ENCODE data around the gene PCBP3.

Gene PCBP3

GRCh38 chr21:45800339-45801080 is 157.0 kb downstream of the PCBP3 start:
- H3K9ac ChIP-seq (ENCODE audit: low read depth, low read length): no peak overlapping the region
- no peaks in the 10 kb centered on the region for H3K4me1 ChIP-seq (ENCODE audit: insufficient read depth, low read length)
- peaks cover 23% of the 10 kb centered on the region for H4K20me1 ChIP-seq (ENCODE audit: insufficient read depth, low read length)
- H3K36me3 ChIP-seq (ENCODE audit: insufficient read depth, low read length): no peaks in the 10 kb centered on the region
- H3K9me3 ChIP-seq (ENCODE audit: insufficient read depth, low read length, severe bottlenecking): no peaks in the 10 kb centered on the region
- no peak overlapping the region for H3K4me2 ChIP-seq (ENCODE audit: insufficient read depth, low read length)
- H3K27ac ChIP-seq (ENCODE audit: low read length): no peak overlapping the region
- no peak overlapping the region for H2AFZ ChIP-seq (ENCODE audit: low read depth, low read length)
- no peak for TF ChIP-seq CTCF (IDR thresholded peaks at IDR 0.05; ENCODE audit: borderline replicate concordance, extremely low read depth, low read length, poor library complexity, severe bottlenecking)
- no peak for TF ChIP-seq EZH2 (IDR thresholded peaks at IDR 0.05; ENCODE audit: borderline replicate concordance, low read depth, low read length, severe bottlenecking)
- ATAC-seq (ENCODE audit: insufficient read depth, low read depth) (no peak), DNase-seq (no peak)
- no peaks in the 10 kb centered on the region for H3K27me3 ChIP-seq (ENCODE audit: insufficient read depth, low read length, poor library complexity)
- H3K79me2 ChIP-seq (ENCODE audit: insufficient read depth, low read length): no peaks in the 10 kb centered on the region
- no peak overlapping the region for H3K4me3 ChIP-seq (ENCODE audit: low read depth in 1 of 2, low read length in 2 of 2)

DNA sequence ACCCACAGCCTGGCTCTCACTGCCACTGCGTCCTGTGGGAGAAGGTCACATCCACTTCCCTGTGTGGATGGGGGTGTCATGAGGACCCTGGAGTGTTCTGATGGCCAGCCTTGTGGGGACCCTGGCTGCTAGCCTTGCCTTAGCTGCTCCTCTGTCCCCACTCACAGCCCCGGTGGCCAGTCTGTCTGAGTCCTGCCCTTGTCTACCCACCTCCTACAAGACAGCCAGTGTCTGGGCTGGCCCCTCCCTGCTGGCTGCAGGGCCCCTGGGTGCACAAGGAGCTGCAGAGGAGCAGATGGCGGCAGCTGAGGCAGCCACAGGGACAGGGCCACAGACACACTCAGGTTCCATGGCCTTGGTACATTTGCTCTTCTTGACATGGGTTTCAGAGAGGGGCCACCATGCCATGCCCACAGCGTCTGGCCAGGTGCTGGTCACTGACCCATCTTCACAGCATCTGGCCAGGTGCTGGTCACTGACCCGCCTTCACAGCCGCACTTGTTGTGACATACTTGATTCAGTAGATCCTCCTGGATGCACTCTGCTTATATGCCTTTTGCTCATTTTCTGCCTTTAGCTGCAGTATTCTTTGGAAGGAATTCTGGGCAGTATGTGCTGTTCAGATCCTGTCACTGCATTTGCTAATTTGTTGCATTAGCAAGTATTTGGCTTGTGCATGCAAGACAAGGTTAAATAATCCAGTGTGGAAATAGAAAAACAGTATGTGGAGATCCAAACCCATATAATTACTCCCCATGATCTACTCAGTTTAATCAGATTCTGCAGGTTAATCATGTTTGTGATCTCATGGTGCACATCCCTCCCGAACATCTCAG is 157.8 kb downstream of the PCBP3 start:
- H3K27ac ChIP-seq (ENCODE audit: low read length): no peak overlapping the region
- H3K9ac ChIP-seq (ENCODE audit: low read depth, low read length): no peak overlapping the region
- H3K4me2 ChIP-seq (ENCODE audit: insufficient read depth, low read length): no peak overlapping the region
- peaks cover 23% of the 10 kb centered on the region for H4K20me1 ChIP-seq (ENCODE audit: insufficient read depth, low read length)
- DNase-seq: no peak
- no peaks in the 10 kb centered on the region for H3K9me3 ChIP-seq (ENCODE audit: insufficient read depth, low read length, severe bottlenecking)
- TF ChIP-seq EZH2 (IDR thresholded peaks at IDR 0.05; ENCODE audit: borderline replicate concordance, low read depth, low read length, severe bottlenecking): no peak
- TF ChIP-seq CTCF (IDR thresholded peaks at IDR 0.05; ENCODE audit: borderline replicate concordance, extremely low read depth, low read length, poor library complexity, severe bottlenecking): no peak
- H3K27me3 ChIP-seq (ENCODE audit: insufficient read depth, low read length, poor library complexity): no peaks in the 10 kb centered on the region
- H3K4me3 ChIP-seq (ENCODE audit: low read depth in 1 of 2, low read length in 2 of 2): no peak overlapping the region
- no peak overlapping the region for H2AFZ ChIP-seq (ENCODE audit: low read depth, low read length)
- no peaks in the 10 kb centered on the region for H3K4me1 ChIP-seq (ENCODE audit: insufficient read depth, low read length)
- no peaks in the 10 kb centered on the region for H3K79me2 ChIP-seq (ENCODE audit: insufficient read depth, low read length)
- ATAC-seq (ENCODE audit: insufficient read depth, low read depth): no peak
- H3K36me3 ChIP-seq (ENCODE audit: insufficient read depth, low read length): no peaks in the 10 kb centered on the region

DNA sequence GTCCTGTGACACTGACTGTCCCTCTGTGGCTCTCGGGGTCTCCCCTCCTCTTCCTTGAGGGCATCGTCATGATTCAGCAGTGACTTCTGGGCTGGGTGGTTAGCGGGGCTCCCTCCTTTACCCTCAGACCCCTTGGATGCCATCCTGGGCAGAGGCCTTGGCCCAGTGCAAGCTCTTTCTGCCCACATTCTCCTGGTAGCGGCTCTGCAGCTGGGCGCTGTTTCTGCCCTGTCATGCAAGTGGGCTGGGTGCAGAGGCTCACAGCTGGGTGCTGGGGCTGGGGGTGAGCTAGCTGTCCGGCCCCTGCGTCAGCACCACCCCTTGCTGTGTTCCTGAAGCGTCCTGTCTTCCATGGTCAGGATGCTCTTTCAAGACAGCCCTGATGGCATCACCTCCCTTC is 158.5 kb downstream of the PCBP3 start:
- no peak overlapping the region for H3K4me2 ChIP-seq (ENCODE audit: insufficient read depth, low read length)
- H2AFZ ChIP-seq (ENCODE audit: low read depth, low read length): no peak overlapping the region
- H3K4me3 ChIP-seq (ENCODE audit: low read depth in 1 of 2, low read length in 2 of 2): no peak overlapping the region
- no peaks in the 10 kb centered on the region for H3K4me1 ChIP-seq (ENCODE audit: insufficient read depth, low read length)
- no peak for DNase-seq
- peaks cover 23% of the 10 kb centered on the region for H4K20me1 ChIP-seq (ENCODE audit: insufficient read depth, low read length)
- no peak overlapping the region for H3K27ac ChIP-seq (ENCODE audit: low read length)
- H3K9ac ChIP-seq (ENCODE audit: low read depth, low read length): no peak overlapping the region
- no peak for TF ChIP-seq CTCF (IDR thresholded peaks at IDR 0.05; ENCODE audit: borderline replicate concordance, extremely low read depth, low read length, poor library complexity, severe bottlenecking)
- TF ChIP-seq EZH2 (IDR thresholded peaks at IDR 0.05; ENCODE audit: borderline replicate concordance, low read depth, low read length, severe bottlenecking): no peak
- H3K27me3 ChIP-seq (ENCODE audit: insufficient read depth, low read length, poor library complexity): no peaks in the 10 kb centered on the region
- no peak for ATAC-seq (ENCODE audit: insufficient read depth, low read depth)
- H3K9me3 ChIP-seq (ENCODE audit: insufficient read depth, low read length, severe bottlenecking): no peaks in the 10 kb centered on the region
- no peaks in the 10 kb centered on the region for H3K36me3 ChIP-seq (ENCODE audit: insufficient read depth, low read length)
- no peaks in the 10 kb centered on the region for H3K79me2 ChIP-seq (ENCODE audit: insufficient read depth, low read length)
